Stimulated activated CD4-positive, alpha-beta T cell treated with anti-CD3 and anti-CD28 coated beads, Interleukin-15, amount 100 ng/mL, for 48 hours (primary cell): ENCODE results near the gene TCP1.
"Not testable (repeated sequence)": the region's sequence is repeated elsewhere in the genome, so short reads cannot be mapped to it uniquely, and the experiment has no call there.

Experiments
- DNase-seq, 2 donors: peaks; one replicate each; pipeline ENCODE4 v3.0.0-alpha.2; 2020; ENCODE audit warnings: low read depth in 2 of 2

TCP1 gene

DNA sequence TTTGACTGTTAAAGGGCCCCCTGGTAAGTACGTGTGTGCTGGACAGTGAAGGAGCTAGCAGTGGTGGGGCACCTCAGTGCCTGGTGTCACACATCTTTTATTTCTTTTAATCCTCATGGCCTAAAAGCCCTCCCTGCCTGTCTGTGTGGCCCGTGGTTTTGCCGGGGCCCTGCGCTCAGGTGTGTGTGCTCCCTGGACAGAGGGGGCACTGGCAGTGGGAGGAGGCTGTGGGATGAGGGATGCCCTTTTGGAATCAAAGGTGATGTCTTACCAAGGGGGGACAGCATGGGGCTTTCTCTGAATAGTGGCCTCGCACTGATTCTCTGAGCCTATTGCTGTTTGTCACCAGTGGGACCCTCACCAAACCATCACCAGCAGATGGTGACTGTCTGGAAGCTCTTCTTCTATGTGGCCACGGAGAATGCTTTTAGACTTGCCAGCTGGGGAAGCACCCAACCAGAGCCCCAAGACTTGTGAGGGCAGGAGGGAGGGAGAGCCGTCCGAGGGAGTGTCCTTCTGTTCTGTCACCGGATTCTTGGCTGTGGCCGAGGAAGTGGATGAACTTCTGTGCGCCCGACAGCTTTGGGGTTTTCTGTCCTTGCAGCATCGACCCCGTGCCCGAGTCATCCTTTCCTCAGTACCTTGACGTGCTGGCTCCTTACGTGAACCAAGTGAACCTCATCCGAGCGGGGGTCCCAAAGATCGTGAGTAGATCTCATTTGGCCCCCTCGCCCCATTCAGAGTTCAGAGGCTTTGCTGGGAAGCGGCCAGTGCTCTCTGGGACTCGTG is 28.7 kb upstream of the TCP1 start:
- DNase-seq = no peak

DNA sequence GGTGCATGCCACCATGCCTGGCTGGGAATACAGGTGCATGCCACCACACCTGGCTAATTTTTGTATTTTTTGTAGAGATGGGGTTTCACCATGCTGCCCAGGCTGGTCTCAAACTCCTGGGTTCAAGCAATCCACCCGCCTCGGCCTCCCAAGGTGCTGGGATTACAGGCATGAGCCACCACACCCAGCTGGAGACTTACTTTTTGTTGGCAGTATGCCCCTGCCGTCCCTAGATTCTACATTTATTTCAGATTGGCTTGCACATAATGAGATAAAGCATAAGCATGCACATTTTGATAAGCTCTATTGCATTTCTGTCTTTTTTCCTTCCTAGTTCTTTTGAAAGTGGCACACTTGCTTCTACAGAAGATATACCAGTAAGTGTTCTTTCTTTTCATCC is 27.4 kb upstream of the TCP1 start:
- not testable (repeated sequence) for DNase-seq

DNA sequence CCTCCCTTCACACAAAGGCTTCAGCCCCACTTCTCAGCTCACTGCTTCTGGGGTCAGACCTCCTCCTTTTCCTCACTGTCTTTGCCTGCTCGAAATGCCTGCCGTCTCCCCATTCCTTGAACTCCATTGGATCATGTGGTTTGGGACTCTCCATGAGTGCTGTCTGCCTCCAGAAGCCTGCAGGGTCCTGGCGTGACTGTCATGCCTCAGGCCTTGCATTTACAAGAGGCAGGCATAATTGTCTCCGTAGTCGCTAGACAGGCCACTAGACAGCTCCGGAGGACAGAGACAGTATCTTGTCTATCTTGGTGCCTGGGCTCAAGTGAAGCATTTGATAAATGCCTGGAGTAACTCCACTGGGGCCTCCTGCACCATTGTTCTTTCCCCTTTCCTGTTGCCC is 26.0 kb upstream of the TCP1 start:
- DNase-seq = no peak

DNA sequence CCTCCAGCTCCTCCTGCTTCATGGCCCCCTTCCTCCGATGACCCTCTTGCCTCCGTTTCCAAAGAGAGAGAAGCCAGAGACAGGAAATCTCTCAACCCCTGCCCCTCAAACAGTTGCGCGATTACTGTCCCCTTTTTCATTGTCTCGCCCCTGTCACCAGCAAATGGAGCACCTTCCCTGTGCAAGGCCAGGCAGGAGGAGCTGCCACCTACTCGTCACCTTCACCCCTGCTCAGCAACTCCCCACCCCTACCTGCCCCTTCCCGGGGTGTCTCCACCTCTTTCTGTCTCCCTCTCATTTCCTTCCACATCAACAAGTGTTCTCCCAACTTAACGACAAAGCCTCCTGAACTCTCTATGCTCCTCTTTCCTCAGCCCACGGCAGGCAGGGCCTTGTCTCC is 24.4 kb upstream of the TCP1 start:
- DNase-seq = no peak

DNA sequence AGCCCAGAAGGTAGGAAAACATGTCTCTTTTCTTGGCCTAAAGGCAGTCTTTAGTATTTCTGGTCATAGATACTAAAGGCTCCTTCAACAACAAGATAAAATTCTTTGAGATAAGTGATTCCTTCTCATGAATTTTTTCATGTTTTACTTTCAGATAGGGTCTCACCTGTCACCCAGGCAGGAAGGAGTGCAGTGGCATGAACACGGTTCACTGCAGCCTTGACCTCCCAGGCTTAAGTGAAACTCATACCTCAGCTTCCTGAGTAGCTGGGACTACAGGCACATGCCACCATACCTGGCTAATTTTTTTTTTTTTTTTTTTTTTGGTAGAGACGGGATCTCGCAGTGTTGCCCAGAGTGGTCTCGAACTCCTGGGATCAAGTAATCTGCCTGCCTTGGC is 19.7 kb upstream of the TCP1 start:
- no peak for DNase-seq

DNA sequence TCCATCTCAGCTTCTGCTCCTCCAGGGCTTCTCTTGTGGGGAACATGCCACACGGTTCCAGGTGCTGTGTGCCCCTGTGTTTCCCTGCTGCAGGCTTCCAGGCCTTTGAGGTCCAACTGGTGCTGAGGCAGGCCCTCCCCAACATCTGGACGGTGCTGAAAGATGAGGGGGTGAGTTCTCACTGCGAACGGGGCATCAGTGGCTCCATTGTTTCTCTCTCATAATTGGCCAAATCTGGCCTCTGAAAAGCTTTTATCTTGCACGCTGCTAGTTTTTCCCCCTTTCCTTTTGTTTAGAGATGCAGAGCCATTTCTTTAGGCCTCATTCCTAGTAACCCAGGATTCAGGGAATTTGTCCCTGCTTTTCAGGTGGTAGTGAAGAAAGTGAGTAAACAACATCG is 19.2 kb upstream of the TCP1 start:
- no peak for DNase-seq

DNA sequence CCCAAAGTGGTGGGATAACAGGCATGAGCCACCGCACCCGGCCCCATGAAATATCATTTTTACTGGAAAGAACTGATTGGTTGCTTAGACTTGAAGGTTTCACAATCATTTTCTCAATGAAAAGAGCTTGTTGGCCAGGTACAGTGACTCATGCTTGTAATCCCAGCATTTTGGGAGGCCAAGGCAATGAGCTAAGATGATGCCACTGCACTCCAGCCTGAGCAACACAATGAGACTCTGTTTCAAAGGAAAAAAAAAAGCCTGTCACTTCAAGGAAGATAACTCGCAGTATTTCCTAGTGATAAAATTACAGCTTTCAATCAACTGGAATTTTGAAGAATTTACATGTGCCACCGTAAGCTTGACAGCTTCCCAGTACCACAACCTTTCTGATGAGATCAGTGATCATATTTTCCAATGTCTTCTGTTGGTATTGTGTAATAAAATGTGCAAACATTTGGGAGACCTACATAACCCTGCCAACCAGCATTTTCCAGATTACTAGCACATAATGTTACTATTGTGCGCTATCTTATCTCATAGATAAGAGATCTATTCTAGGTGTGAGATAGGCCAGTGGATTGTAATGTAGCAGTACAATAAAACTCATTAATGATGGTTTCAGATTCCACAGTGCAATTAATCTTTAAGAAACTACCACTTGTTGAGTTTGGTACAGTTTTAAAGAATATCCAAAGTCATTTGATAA is 17.9 kb upstream of the TCP1 start:
- no peak for DNase-seq

DNA sequence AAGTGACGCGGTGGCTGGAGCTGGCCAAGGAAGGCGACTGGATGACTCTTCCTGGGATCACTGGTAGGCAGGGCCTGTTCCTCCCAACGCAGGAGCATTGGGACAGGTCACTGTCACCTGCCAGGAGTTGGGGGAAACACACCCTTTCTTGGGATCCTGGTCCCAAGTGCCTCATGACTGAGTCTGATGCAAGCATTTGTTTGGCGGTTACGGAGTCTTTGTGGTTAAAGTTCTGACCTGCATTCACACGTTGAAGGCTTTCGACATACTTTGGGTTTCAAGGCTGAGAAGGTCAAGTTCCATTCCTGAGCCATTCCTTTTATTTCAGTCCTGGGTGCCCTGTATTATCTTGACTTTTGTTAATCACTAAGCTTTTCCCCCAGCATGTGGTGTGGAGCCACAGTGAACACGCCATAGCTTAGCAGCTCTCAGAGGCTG is 16.6 kb upstream of the TCP1 start:
- DNase-seq = no peak

DNA sequence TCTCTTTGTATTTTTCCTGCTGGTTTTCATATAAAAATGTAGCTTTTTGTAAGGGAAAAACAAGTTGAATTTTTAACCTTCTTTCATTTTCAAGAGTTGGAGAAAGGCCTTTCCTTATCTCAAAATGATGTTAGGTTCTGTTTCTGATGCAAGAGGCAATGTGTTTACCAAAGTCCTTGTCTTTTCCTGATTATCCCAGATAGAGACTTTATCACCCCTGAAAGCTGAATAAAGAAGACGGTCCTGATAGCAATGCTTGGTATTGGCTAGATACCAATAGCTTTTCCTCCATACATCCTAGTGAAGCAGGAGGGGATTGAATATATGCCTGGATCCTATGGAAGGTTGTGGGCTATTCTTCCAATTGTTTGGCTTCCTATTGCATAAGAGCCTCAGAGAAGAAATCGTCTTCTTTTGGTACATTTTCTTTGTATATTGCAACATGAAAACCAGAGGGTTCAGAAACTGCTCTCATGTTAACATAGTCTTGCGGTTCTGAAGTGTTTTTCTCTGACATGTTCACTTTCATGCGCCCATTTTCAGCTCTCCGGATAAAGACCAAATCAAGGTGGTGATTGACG is 16.1 kb upstream of the TCP1 start:
- no peak for DNase-seq

DNA sequence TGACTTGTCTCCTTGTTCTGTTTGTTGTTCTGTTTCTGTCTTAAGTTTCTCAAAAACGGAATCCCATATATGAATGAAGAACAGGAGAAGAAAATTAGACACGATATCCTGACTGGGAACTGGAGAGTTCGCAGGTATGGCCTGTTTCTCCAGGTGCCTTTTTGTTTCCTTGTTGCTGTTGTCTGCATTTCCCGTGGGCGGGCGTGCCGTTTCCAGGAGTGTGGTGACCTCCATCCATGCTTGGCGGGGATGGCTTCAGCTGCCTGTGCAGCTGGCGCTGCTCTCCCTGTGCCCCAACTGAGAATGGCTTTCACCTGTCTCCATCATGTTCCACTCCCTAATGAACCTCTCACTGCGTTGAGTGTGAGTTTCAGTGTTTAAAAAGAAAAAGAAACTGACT is 15.1 kb upstream of the TCP1 start:
- DNase-seq = no peak

DNA sequence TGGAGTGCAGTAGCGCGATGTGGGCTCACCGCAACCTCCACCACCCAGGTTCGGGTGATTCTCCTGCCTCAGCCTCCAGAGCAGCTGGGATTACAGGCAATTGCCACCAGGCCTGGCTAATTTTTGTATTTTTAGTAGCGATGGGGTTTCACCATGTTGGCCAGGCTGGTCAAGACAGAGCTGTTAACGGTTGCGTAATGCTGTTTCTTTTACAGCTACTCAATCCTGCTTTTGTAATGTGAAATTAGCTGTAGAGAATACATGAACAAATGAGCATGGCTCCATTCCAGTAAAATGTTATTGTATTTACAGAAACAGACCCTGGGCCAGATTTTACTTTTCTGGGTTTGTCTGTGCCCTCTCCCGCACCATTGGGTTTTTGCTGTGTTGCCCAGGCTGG is 12.5 kb upstream of the TCP1 start:
- no peak for DNase-seq

DNA sequence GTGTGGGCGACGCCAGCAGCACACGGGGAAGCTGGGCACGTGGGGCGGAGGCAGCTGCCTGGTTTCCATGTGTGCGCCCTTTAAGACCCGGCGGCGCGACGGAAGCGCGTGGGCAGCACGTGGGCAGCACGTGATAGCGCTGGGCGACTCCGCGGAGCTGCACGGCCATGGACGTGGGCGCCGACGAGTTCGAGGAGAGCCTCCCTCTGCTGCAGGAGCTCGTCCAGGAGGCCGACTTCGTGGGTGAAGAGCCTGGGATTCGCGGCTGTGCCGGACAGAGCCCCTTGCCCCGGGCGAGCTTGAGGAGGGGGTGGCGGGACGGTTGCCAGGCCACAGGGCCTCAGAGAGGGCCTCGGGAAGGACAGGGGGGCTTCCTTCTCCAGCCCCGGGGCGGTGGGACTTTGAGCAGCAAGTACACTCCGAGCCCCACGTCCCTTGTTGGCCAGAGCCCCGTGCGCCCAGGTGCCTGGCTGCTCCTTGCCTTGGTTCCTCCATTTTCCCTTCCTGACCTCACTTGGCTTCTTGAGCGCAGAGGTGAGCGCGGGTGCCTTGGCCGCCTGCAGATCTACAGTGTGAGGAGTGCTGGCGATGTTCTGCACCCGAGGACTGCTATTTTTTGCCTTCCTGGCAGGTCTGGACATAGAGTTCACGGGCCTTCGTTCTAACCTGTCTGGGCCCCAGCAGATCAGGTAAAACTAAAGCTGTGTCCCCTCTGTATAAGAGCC is 10.9 kb upstream of the TCP1 start, which contains the start of gene PNLDC1:
Gene PNLDC1, plus strand, starts transcription at position 136 of the 725 bp plus-strand sequence. Its CDS starts 32 bp downstream, at position 168.
- DNase-seq = no peak

DNA sequence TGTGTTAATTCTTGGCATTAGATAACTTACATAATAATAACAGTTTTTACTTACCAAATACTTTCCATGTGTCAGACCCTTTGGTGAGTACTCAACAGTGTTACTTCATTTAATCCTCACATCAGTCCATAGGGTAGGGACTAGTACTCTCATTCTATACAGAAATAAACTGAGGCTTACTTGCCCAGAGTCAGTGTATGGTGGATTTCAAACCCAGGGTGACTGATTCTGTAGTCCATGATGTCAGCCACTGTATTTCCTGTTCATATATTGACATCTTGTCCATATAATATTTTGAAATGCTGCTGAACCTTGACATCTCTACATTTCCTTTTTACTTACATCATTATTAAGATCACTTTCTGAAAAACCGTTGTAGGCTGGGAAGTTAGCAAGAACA is 8.2 kb upstream of the TCP1 start:
- DNase-seq = no peak

DNA sequence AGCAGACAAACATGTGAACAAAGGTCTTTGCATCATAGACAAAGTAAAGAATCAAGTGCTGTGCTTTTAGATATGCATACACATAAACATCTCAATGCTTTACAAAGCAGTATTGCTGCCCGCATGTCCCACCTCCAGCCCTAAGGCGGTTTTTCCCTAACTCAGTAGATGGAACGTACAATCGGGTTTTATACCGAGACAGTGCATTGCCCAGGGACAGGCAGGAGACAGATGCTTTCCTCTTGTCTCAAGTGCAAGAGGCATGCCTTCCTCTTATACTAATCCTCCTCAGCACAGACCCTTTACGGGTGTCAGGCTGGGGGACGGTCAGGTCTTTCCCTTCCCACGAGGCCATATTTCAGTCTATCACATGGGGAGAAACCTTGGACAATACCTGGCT is 5.6 kb upstream of the TCP1 start:
- not testable (repeated sequence) for DNase-seq

DNA sequence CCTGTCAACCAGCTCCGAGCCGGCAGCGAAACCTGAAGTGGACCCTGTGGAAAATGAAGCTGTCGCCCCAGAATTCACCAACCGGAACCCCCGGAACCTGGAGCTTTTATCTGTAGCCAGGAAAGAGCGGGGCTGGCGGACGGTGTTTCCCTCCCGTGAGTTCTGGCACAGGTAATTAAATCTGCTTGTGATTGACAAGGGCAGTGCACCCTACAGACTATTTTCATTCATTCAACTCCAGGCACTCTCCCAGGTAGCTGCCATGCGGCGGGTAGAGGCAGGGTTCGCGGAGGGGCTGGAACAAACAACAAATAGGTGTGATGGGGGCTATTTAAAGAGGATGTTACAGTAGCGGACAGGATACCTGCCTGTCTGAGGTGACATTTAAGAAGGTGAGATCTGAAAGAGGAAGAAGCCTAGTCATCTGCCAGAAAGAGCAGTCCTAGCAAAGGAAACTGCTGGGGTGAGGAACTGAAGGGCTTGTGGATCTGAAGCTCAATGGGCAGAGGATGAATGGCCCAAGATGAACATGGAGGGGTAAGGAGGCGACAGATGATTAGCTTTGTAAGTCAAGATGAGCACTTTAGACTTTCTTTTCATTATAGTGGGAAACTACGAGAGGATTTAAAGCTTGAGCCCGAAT is 1.7 kb upstream of the TCP1 start:
- no peak for DNase-seq

DNA sequence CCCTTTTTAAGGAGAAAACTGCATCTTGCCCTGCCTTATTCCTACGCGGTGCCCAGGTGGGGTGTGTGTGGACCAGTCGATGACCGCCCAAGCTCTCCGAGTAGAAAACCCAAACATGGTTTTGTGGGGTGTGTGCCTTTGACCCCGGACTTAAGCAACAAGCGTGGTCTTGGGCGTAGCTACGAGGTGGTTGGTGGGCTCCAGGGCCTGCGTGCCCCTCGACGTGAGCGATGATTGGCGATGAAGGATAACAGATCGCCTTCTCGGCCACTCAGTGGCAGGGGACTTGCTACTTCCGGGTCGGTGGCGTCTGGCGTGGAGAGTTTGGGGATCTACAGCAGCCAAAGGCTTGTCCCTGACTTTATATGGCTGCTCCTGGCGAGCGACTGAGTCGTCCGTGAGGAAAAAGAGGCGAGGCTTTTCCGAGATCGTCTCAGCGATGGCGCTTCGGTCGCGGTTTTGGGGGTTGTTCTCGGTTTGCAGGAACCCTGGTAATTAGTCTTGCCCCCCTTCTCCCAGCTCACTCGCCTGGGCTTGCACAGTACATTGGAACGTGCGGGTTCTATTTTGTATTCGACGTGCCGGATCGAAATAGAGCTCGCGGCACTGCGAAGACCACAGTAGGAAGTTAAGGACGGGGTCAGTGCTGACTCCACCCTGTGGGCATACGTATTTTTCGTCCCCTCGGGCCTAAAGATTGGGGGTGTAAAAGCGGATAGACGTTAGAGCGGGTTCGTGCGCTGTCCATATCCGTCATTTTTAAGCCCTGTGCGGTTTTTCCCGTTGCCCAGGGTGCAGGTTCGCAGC is 950 bp upstream of the TCP1 start, which contains the start of gene MRPL18:
Gene MRPL18, plus strand, starts transcription at position 319 of the 807 bp plus-strand sequence. Its CDS starts 121 bp downstream, at position 440.
- DNase-seq = peak; percentile 85 to 88

DNA sequence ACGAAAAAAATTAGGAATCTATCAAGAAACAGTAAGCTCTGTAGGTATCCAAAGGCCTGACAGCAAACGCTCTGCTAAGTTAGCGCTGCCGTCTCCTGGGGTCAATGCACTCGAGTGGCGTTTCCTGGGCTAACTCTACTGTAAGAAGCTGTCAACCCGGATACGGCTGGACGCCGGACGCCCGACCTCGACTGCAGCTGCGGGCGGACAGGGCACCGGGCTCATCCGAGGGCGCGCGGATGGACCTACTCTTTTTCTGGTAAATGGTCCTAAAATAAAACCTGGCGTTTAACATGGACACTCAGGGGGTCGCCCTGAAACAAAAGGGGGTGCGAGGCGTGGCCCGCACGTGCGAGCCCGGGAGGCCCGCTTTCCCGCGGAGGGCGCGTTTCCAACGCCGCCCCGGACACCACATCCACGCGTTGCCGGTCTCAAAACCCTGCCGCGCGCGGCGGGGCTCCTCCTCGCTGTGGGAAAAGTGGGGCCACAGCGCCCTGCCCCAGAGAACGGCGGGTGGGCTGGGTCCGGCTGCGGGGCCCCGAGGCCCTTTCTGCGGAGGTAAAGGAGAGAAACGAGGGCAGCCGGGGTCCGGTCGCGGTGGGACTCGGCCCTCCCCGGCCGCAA is 537 bp downstream of the TCP1 start:
- no peak for DNase-seq

DNA sequence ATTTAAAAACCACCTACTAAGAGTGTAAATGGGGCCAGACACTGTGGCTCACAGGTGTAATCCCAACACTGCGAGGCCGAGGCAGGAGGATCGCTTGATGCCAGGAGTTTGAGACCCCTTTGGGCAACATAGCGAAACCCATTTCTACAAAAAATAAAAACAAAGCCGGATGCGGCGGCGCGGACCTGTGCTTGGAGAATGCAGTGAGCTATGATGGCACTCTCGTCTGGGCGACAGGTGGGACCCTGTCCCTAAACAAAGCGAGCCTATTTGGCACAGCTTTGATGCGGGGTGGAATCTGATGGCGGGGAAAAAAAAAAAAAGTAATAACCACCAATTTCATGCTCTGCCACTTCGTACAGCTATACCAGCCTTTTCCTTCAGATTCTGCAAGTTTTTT is 1.1 kb downstream of the TCP1 start:
- no peak for DNase-seq

DNA sequence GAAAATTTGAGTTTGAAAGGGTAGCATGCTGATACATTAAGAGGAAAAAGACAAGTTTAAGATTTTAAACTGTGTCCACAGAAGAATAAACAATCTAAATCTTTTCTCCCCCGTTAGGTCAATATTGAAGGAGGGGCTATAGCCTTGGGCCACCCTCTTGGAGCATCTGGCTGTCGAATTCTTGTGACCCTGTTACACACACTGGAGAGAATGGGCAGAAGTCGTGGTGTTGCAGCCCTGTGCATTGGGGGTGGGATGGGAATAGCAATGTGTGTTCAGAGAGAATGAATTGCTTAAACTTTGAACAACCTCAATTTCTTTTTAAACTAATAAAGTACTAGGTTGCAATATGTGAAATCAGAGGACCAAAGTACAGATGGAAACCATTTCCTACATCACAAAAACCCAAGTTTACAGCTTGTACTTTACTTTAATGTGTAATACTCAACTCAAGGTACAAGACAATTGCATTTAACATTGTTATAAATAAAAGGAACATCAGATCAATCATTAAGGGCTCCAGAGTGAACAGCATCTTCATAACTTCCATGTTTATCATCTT is 10.8 kb downstream of the TCP1 start:
- DNase-seq = no peak

DNA sequence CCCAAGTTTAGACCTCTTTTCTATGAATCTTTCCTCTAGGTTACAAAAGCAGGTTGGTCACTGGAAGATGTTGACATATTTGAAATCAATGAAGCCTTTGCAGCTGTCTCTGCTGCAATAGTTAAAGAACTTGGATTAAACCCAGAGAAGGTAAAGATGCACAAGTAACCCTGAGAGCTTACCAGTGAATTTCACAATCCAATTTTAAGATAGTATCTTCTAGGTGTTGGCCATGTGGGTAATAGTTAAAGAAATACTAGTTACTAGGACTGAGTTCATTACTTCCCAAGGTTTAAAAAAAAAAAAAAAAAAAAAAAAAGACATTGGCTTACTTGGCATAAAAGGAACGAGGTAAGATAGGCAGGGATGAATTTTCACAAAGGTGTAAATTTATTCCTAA is 11.3 kb downstream of the TCP1 start:
- DNase-seq = no peak
